B cell (primary cell): ENCODE results near the gene GPC2. TPM values are rescaled to one million over a fixed set of nuclear protein-coding genes. Genes with fewer than 3 reads are reported as not detected.

Experiments used
- ATAC-seq: fragments of 200-7000 bp; cut with Tn5 transposase; one replicate; pipeline ENCODE4 v1.10.0; 2021; ENCODE audit warnings: low read depth, mild to moderate bottlenecking, moderate number of reproducible peaks, moderate library complexity
- CTCF ChIA-PET: fragments of 350-600 bp; sonication (Branson Sonifier 250); formaldehyde crosslinking; loops from one replicate; lab custom pipeline; 2021; ENCODE audit warnings: antibody characterized with exemption, inconsistent platforms; lab: Charles Lee
- POLR2A ChIA-PET: fragments of 350-600 bp; sonication (Branson Sonifier 250); formaldehyde crosslinking; loops from one replicate; lab custom pipeline; 2021; ENCODE audit warnings: antibody characterized with exemption; lab: Charles Lee
- DNase-seq: peaks from one replicate; pipeline ENCODE4 v3.0.0; 2013
- H2AFZ ChIP-seq: 2 replicates; pipeline ENCODE4 v1.6.1; 2012; ENCODE audit warnings: mild to moderate bottlenecking, low read depth, low read length; ENCODE audit not compliant: insufficient read depth, poor library complexity, severe bottlenecking
- H3K27ac ChIP-seq, 2 donors: 1 replicate in 1 of 2; 2 replicates in 1 of 2; pipeline ENCODE4 v1.5.1; 2012 to 2013; ENCODE audit warnings: low read length in 2 of 2, mild to moderate bottlenecking in 2 of 2, moderate library complexity in 1 of 2
- H3K27me3 ChIP-seq, 4 experiments: fragments of 200-600 bp in 1 of 4; sonication (generic) in 1 of 4; replicated peaks in 1 of 4; 1 replicate in 2 of 4; 2 replicates in 2 of 4; pipeline versions ENCODE4 v1.6.1 to v1.7.0; 2013 to 2016; ENCODE audit warnings: low read length in 3 of 4, mild to moderate bottlenecking in 2 of 4, mixed read lengths in 1 of 4, moderate library complexity in 1 of 4; ENCODE audit not compliant: insufficient read depth in 4 of 4, control insufficient read depth in 3 of 4; ENCODE audit errors: control extremely low read depth in 1 of 4
- H3K36me3 ChIP-seq, 2 experiments: replicated peaks in 1 of 2; 1 replicate in 1 of 2; 2 replicates in 1 of 2; pipeline versions ENCODE4 v1.6.1 to v1.7.1; 2013; ENCODE audit warnings: low read length in 1 of 2; ENCODE audit not compliant: insufficient read depth in 2 of 2, control insufficient read depth in 1 of 2; ENCODE audit errors: control extremely low read depth in 1 of 2, extremely low read depth in 1 of 2
- H3K4me1 ChIP-seq, 2 donors: fragments of 200-600 bp in 1 of 2; sonication (generic) in 1 of 2; 1 replicate in 1 of 2; 2 replicates in 1 of 2; pipeline versions ENCODE4 v1.5.1 to v1.6.1; 2013 to 2017; ENCODE audit warnings: low read length in 2 of 2; ENCODE audit not compliant: control insufficient read depth in 2 of 2, insufficient read depth in 2 of 2
- H3K4me2 ChIP-seq: replicated peaks from 2 replicates; pipeline ENCODE3; 2012; ENCODE audit warnings: mild to moderate bottlenecking, low read depth, low read length; ENCODE audit not compliant: poor library complexity, severe bottlenecking
- H3K4me3 ChIP-seq, 5 experiments: fragments of 200-600 bp in 1 of 5; sonication (generic) in 1 of 5; 1 replicate in 3 of 5; 2 replicates in 2 of 5; pipeline versions ENCODE4 v1.5.1 to v1.7.0; 2011 to 2016; ENCODE audit warnings: low read length in 4 of 5, mild to moderate bottlenecking in 4 of 5, low read depth in 2 of 5, control low read depth in 1 of 5, moderate library complexity in 1 of 5; ENCODE audit not compliant: insufficient read depth in 1 of 5; ENCODE audit errors: control extremely low read depth in 1 of 5, extremely low read depth in 1 of 5
- H3K79me2 ChIP-seq: fragments of 200-600 bp; sonication (generic); one replicate; pipeline ENCODE4 v1.6.0; 2016; ENCODE audit warnings: low read length; ENCODE audit not compliant: control insufficient read depth, insufficient read depth
- H3K9ac ChIP-seq: fragments of 200-600 bp; sonication (generic); 2 replicates; pipeline ENCODE4 v1.6.1; 2017; ENCODE audit warnings: mild to moderate bottlenecking, low read length, moderate library complexity
- H3K9me3 ChIP-seq, 3 donors: one replicate each; pipeline versions ENCODE4 v1.6.1 to v1.7.1; 2013; ENCODE audit warnings: low read length in 2 of 3; ENCODE audit not compliant: control insufficient read depth in 2 of 3, insufficient read depth in 1 of 3; ENCODE audit errors: control extremely low read depth in 1 of 3
- H4K20me1 ChIP-seq: 2 replicates; pipeline ENCODE4 v1.6.0; 2012; ENCODE audit warnings: mild to moderate bottlenecking, low read length; ENCODE audit not compliant: insufficient read depth, control insufficient read depth, poor library complexity, severe bottlenecking
- H3K27ac Mint-ChIP-seq: one replicate; pipeline ENCODE4 v1.8.0; 2021; ENCODE audit warnings: mixed read lengths
- H3K27me3 Mint-ChIP-seq: one replicate; pipeline ENCODE4 v1.8.0; 2021; ENCODE audit warnings: mixed read lengths
- H3K4me1 Mint-ChIP-seq: one replicate; pipeline ENCODE4 v1.8.0; 2021; ENCODE audit warnings: mixed read lengths
- H3K4me3 Mint-ChIP-seq: one replicate; pipeline ENCODE4 v1.8.0; 2021; ENCODE audit warnings: mixed read lengths
- H3K9me3 Mint-ChIP-seq: one replicate; pipeline ENCODE4 v1.8.0; 2022; ENCODE audit warnings: mixed read lengths; ENCODE audit not compliant: insufficient read depth
- CTCF ChIP-seq: fragments of 200-600 bp; IDR thresholded peaks from one replicate; pipeline ENCODE4 v1.8.0; 2022; ENCODE audit warnings: antibody characterized with exemption, mild to moderate bottlenecking
- EZH2 ChIP-seq: IDR thresholded peaks from 2 replicates; pipeline ENCODE4 v1.6.1; 2012; ENCODE audit warnings: borderline replicate concordance, low read depth, mild to moderate bottlenecking, moderate library complexity, low read length; ENCODE audit not compliant: insufficient read depth, poor library complexity, severe bottlenecking
- WGBS: methylation state at CpG from one replicate; pipeline ENCODE4 v1.1.5; 2013; ENCODE audit warnings: missing lambda C conversion rate; ENCODE audit not compliant: insufficient coverage; 5-methylcytosine and 5-hydroxymethylcytosine counted together
- intact Hi-C: fragments of 100-400 bp; cut with micrococcal nuclease; formaldehyde crosslinking; loops from one replicate; pipeline ENCODE4 v1.10.0; 2022
- polyA plus RNA-seq: library from polyadenylated mRNA; depleted of rRNA; stranded (reverse); fragments of >200 nt; gene quantifications from 2 replicates; pipeline ENCODE4 v1.2.3, GENCODE V29; 2012
- total RNA-seq, 2 donors: library from RNA; stranded (reverse); fragments of 120-200 nt in 1 of 2; gene quantifications; 1 replicate in 1 of 2; 2 replicates in 1 of 2; pipeline versions ENCODE4 v1.2.3 to v1.2.4, GENCODE V29; 2013 to 2022

The GPC2 gene
- total and polyA plus RNA-seq, 2 donors (not counting 1 experiment from before 2014, with no cell fraction given) = 3.9 to 4.1 TPM

- no peaks in the 10 kb centered on the region for H3K27me3 Mint-ChIP-seq
- Histone ChIP-seq H3K36me3 (peaks cover 0 to 34% of the 10 kb centered on the region in 2 experiments), H2AFZ (peak overlapping the region; percentile 97), H3K4me1 (peaks cover 22 to 26% of the 10 kb centered on the region in 2 donors), H3K4me2 (peak overlapping the region; percentile 92), H3K9me3 (no peaks in the 10 kb centered on the region), H3K27me3 (no peaks in the 10 kb centered on the region), H3K4me3 (peak overlapping the region; percentile 56 to 95 (median 73)), H3K9ac (peak overlapping the region; percentile 95), H3K27ac (peak overlapping the region; percentile 68 to 84), H3K79me2 (peaks cover 18% of the 10 kb centered on the region), H4K20me1 (peaks cover 28% of the 10 kb centered on the region)
- ChIA-PET CTCF (interaction anchor here (0.5 to 5.1 kb wide), 5 partner anchors 8 to 31 kb away, joined by 3 to 18 read pairs (median 5); no protein-coding TSS in a partner anchor), POLR2A (interaction anchor here (0.7 to 2.9 kb wide), 2 partner anchors 11 to 30 kb away, joined by 5 to 16 read pairs; partner anchors contain the start of gene LAMTOR4)
- H3K9me3 Mint-ChIP-seq = no peaks in the 10 kb centered on the region
- intact Hi-C loops = loop anchor here (5.0 kb wide), 2 partner anchors 33 to 178 kb away; no protein-coding TSS in a partner anchor
- ATAC-seq (no peak), DNase-seq (peak; percentile 12)
- no peak for TF ChIP-seq EZH2
- TF ChIP-seq CTCF = no peak
- peak overlapping the region; percentile 89 for H3K4me3 Mint-ChIP-seq
- peak overlapping the region; percentile 90 for H3K27ac Mint-ChIP-seq
- 60% methylated on average over 1 of the region's 7 CpGs for WGBS
- H3K4me1 Mint-ChIP-seq = peaks cover 36% of the 10 kb centered on the region
These were observed 18.0 kb downstream of the GPC2 start for GRCh38 chr7:100159099-100159623.
